HG03175 (cell line): ENCODE measurements around the gene OR4K5.
"Not testable (repeated sequence)": the region's sequence is repeated elsewhere in the genome, so short reads cannot be mapped to it uniquely, and the experiment has no call there.

Source experiments
- ATAC-seq: cut with Tn5 transposase; IDR thresholded peaks from one replicate; pipeline ENCODE4 v1.9.1; 2021; ENCODE audit warnings: mild to moderate bottlenecking, moderate library complexity; ENCODE audit not compliant: unreplicated experiment

Gene OR4K5, protein sequence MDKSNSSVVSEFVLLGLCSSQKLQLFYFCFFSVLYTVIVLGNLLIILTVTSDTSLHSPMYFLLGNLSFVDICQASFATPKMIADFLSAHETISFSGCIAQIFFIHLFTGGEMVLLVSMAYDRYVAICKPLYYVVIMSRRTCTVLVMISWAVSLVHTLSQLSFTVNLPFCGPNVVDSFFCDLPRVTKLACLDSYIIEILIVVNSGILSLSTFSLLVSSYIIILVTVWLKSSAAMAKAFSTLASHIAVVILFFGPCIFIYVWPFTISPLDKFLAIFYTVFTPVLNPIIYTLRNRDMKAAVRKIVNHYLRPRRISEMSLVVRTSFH

DNA sequence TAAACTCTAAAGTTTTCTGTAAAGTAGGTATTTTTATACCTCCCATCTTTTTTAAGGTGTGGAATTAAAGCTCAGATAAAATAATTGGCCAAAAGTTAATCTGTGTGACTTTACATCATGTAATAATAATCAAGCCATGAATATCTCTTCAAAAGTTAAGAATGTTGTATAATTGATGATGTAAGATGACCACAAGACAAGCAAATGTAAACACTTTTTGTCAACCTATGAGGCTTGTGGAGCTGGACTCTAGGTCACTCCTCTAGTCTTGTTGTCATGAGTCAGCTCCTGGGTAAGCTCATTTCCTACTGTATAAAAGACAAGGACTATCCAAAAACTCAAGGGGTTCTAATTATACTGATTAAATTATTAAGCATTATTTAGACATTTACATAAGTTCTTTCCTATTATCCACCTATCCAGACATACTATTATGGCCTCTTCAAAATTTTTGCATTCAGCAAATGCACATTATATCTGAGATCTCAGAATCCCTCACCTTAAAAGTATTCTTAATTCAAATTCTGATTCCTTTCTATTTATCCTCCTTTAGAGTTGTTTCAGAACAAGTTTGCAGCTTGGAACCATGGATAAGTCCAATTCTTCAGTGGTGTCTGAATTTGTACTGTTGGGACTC is at the start of gene OR4K5:
Gene OR4K5 (plus strand): TSS at position 587 of the 637 bp plus-strand sequence. CDS start 0 bp downstream, at position 587.
- ATAC-seq, result no peak

DNA sequence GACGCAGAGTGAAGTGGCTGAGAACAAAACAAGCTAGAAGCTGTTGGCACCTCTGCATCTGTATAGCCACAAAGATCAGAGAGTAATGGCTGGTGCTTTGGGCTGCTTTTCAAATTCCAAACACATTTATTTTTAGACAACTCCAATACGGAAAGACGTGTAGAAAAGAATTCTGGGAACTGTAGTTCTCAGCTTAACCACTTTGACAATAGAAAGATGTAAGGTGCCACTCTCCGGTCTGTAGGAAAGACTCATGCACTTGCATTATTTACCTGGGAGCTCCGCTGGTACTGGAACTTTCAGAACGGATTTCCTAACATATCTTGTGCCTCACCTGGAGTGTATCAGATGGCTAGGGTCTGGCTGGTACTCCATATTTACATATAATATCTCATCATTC is 47.2 kb upstream of the OR4K5 start:
- no peak for ATAC-seq

DNA sequence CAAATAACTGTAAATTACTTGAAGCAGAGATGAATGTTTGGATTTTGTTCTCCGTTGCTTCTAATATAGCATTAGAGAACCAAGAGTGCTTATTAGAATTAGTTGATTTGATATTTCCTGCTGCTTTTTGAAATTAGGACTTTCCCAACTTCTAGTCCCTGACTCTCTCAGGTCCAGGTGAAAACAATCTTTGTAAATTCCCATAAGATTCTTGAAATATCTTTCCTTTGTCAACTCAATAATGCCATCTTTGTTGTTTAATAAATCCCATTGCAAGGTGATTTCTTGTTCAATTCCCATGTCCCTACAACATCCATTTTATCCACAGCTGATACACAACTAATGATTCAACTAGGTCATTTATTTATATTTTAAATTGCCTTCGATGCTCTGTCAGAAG is 45.6 kb upstream of the OR4K5 start, which contains the start of gene OR4K2:
Gene OR4K2 (plus strand): TSS at position 301 of the 400 bp plus-strand sequence. CDS start 1,126 bp downstream, outside the sequence.
- no peak for ATAC-seq

DNA sequence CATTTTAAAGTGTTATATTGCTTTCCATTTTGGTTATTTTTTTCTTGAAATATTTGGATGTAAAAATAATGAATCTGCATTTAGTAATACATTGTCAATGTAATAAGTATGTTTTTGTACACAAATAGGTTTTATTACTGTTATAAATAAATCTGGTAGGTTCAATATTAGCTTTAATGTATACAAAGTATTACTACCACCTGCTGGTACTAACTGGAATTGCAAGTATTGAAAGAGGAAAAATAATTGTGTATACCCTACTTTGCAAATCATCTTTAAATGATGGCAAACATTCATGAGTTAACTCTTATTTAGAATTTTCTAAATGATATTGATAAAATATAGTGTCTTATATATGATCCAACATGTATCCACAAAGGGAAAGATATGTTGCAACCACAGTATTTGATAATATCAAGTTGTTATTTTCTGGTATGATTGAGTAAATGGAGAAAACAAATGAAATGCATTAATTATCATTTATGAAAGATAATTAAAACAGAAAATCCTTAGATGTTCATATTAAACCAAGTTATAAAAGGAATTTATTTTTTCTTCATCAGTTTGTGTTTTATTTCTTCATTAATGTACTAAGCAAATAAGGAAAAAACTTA is 42.3 kb upstream of the OR4K5 start:
- ATAC-seq, result no peak

DNA sequence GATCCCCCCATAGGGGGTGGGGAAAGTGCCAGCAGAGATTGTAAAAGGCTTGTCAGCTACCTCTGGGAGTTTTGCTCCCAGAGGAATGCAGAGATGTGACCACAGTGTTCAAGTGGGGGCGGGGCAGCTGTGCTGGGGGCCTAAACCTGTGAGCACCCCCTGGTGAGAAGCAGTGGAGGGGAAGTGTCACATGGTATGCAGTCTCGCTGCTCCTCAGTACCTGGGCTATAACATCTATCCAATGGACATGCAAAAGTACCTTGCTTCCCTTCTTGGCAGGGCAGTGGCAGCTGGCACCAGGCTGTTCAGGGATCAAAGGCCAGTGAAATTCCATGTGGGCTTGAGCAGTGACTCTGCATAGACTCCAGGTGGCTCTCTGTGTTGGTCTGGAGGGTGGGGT is 25.1 kb upstream of the OR4K5 start:
- ATAC-seq, result no peak

DNA sequence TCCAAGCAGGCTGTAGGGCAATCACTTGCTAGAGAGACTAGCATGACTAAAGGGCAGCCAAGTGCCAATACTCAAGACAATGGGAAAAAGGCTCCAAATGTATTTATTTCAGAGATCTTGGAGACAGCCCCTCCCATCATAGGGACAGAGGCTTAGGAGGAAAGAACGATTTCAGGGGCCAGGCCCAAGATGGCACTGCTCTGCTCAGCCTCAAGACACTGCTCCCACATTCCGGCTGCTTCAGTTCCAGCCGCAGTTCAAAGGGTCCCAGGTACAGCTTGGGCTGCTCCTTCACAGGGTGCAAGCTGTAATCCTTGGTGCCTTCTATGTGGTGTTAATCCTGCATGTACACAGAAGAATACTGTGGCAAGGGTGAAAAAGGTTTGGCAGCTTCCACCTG is 19.4 kb upstream of the OR4K5 start:
- ATAC-seq, result no peak

DNA sequence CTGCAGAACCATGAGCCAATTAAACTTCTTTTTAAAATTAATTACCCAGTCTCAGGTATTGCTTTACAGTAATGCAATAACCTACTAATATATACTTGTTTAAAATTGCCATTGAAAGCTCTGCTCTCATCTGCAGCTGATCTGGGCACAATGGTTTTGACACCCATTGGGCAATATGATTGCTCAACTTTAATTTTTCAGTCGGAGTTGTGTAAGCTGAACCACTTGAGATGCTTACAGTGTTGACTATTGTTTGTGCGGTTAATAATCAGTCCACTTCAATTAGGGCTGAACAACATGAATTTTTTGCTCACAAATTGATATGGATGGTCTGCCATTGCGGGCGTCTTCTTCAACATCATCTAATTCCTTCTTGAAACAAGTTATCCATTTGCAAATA is 18.0 kb upstream of the OR4K5 start:
- ATAC-seq, result no peak

DNA sequence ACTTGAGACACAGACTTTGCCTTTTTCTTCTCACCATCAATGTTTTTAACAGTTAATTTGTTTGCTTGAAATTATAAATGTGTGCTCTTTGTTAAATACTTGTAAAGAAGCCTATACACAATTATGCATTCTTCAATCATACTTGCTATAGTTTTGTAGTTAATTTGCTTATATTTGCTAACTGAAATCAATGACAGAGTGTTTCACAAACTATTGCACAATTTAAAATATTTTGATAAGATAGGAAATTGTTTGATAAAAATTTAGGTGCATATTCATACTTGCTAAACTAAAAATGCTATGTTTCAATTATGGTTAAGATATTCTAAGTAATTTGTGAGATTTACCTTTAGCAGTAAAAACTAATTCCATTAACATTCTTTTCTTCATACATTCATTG is 13.7 kb upstream of the OR4K5 start:
- no peak for ATAC-seq

- ATAC-seq, result no peak
These were observed 9.3 kb upstream of the OR4K5 start for GRCh38 chr14:19911114-19911513.

- ATAC-seq, result no peak
These were observed 3.2 kb upstream of the OR4K5 start for GRCh38 chr14:19917243-19917642.

GRCh38 chr14:19917955-19918518 is 2.4 kb upstream of the OR4K5 start:
- ATAC-seq, result no peak

DNA sequence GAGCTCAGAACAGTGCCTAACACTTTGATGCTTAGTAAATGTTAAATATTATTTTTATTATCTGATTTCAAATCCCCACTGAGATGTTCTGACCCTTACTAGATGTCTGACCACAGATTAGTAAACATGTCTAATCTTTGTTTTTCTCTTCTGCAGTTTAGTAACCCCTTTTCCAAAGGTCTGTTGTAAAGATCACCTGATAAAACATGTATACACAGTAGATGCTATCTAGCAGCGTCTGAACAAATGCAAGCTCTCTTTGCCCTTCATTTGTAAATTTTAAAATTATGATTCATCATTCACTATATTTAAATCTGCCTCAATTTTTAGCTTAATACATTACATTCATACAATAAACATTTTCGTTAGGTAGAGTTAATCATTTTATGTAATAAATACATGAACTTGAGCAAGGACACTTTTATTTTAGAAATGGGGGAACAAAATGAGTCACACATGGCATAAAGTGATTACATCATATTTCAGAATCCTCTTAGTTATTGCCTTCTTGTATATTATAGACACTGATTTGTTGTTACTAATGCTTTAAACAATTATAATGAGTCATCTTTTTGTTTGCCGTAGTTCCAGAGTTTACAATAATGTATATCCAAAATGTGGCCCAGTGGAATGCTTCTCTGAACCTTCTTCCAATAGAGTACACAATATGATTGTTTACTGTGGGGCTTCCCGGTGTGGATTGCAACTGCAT is 1.7 kb upstream of the OR4K5 start:
- ATAC-seq, result no peak

DNA sequence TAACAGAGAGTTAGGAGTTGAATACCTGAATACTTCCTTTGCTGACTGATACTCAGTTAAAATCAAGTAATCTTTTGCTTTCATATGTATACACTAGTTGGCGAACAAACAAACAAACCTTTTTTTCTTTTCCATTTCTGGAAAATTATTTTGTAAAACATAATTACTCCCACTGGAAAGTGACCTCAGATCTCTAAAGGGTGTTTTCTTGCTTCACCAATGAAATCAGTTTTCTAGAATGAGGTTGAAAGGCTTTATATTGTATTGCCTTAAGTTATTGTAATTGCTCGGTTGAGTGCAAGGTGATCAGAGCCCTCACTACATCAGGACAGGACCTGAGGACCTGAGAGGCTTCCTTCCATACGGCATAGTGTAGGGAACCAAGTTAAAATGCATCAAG is 10.2 kb downstream of the OR4K5 start, which contains the start of gene OR4K1:
Gene OR4K1 (plus strand): TSS at position 301 of the 400 bp plus-strand sequence. CDS start 4,750 bp downstream, outside the sequence.
- no peak for ATAC-seq

GRCh38 chr14:19941668-19942067 is 21.3 kb downstream of the OR4K5 start:
- ATAC-seq, result no peak

GRCh38 chr14:19947413-19948090 is 27.1 kb downstream of the OR4K5 start:
- ATAC-seq, result no peak

GRCh38 chr14:19949218-19949617 is 28.8 kb downstream of the OR4K5 start:
- ATAC-seq, result no peak

GRCh38 chr14:19969735-19970134 is 49.3 kb downstream of the OR4K5 start:
- ATAC-seq, result not testable (repeated sequence)
